Measurements from ENCODE around the gene MRPL28. TPM values are rescaled to one million over a fixed set of nuclear protein-coding genes. Genes with fewer than 3 reads are reported as not detected.
"Not testable (repeated sequence)": the region's sequence is repeated elsewhere in the genome, so short reads cannot be mapped to it uniquely, and the experiment has no call there.

The MRPL28 gene
- polyA plus RNA-seq, 3 donors, result 68.6 to 88.5 (median 88.1) TPM

- Histone ChIP-seq H3K4me3 (replicated peaks in 1 of 3; ENCODE audit: low read depth in 2 of 3, low read length in 3 of 3) (no peak overlapping the region), H4K20me1 (ENCODE audit: insufficient read depth, low read length) (peaks cover 81% of the 10 kb centered on the region), H3K9me3 (replicated peaks in 1 of 2; ENCODE audit: control insufficient read depth in 1 of 2, insufficient read depth in 1 of 2, low read length in 2 of 2) (no peaks in the 10 kb centered on the region), H3K27me3 (ENCODE audit: control insufficient read depth in 2 of 2, insufficient read depth in 2 of 2, low read length in 2 of 2) (no peaks in the 10 kb centered on the region), H3K9ac (ENCODE audit: insufficient read depth, low read length, poor library complexity, severe bottlenecking) (no peak overlapping the region), H3K79me2 (ENCODE audit: insufficient read depth, low read length) (peaks cover 98% of the 10 kb centered on the region), H3K27ac (ENCODE audit: low read depth in 1 of 2, low read length in 2 of 2) (no peak overlapping the region), H3K36me3 (replicated peaks in 1 of 2; ENCODE audit: control insufficient read depth in 1 of 2, insufficient read depth in 2 of 2, low read length in 2 of 2) (peaks cover 32 to 56% of the 10 kb centered on the region in 2 donors), H3K4me1 (ENCODE audit: control insufficient read depth in 1 of 2, insufficient read depth in 2 of 2, low read length in 2 of 2) (peaks cover 4 to 25% of the 10 kb centered on the region in 2 donors), H3K4me2 (replicated peaks; ENCODE audit: extremely low read depth, low read length, poor library complexity, severe bottlenecking) (no peak overlapping the region), H2AFZ (ENCODE audit: insufficient read depth, low read depth, low read length, poor library complexity, severe bottlenecking) (no peak overlapping the region)
- 98% methylated on average over 9 of the region's 11 CpGs for WGBS (ENCODE audit: insufficient coverage)
- Mint-ChIP-seq H3K4me3 (no peak overlapping the region), H3K27ac (peak overlapping the region in 3 of 7 donors; percentile 46 to 83 (median 53)), H3K36me3 (peaks cover 49 to 77% of the 10 kb centered on the region in 2 donors), H3K4me1 (peaks cover 48% of the 10 kb centered on the region), H3K27me3 (ENCODE audit: low read depth in 3 of 3) (peaks cover 0 to 1% (median 0%) of the 10 kb centered on the region in 3 donors), H3K9me3 (peaks cover 0 to 3% (median 0%) of the 10 kb centered on the region in 7 donors)
- no peak for TF ChIP-seq CTCF (IDR thresholded peaks at IDR 0.05)
- no peak for DNase-seq
- intact Hi-C loops (cut with micrococcal nuclease), result loop anchor here in 1 of 2 donors (5.0 kb wide), 1 partner anchor 33 kb away; no protein-coding TSS in a partner anchor
Observed at GRCh38 chr16:345772-346171, 24.6 kb downstream of the MRPL28 start.

GRCh38 chr16:342455-343213 lies 27.7 kb downstream of the MRPL28 start:
- H3K4me3 ChIP-seq (replicated peaks in 1 of 3; ENCODE audit: low read depth in 2 of 3, low read length in 3 of 3), result no peak overlapping the region
- DNase-seq, result no peak
- Mint-ChIP-seq H3K4me3 (no peak overlapping the region), H3K9me3 (peaks cover 0 to 3% (median 0%) of the 10 kb centered on the region in 7 donors), H3K36me3 (peaks cover 40 to 60% of the 10 kb centered on the region in 2 donors), H3K27me3 (ENCODE audit: low read depth in 3 of 3) (peaks cover 0 to 1% (median 0%) of the 10 kb centered on the region in 3 donors), H3K27ac (peak overlapping the region in 5 of 7 donors; percentile 37 to 77 (median 60)), H3K4me1 (peaks cover 53% of the 10 kb centered on the region)
- no peak overlapping the region for H3K27ac ChIP-seq (ENCODE audit: low read depth in 1 of 2, low read length in 2 of 2)
- H3K27me3 ChIP-seq (ENCODE audit: control insufficient read depth in 2 of 2, insufficient read depth in 2 of 2, low read length in 2 of 2), result no peaks in the 10 kb centered on the region
- peaks cover 34 to 48% of the 10 kb centered on the region in 2 donors for H3K4me1 ChIP-seq (ENCODE audit: control insufficient read depth in 1 of 2, insufficient read depth in 2 of 2, low read length in 2 of 2)
- peaks cover 99% of the 10 kb centered on the region for H3K79me2 ChIP-seq (ENCODE audit: insufficient read depth, low read length)
- TF ChIP-seq CTCF (IDR thresholded peaks at IDR 0.05), result no peak
- H4K20me1 ChIP-seq (ENCODE audit: insufficient read depth, low read length), result peaks cover 77% of the 10 kb centered on the region
- intact Hi-C loops (cut with micrococcal nuclease), result no loop called here
- no peaks in the 10 kb centered on the region for H3K9me3 ChIP-seq (replicated peaks in 1 of 2; ENCODE audit: control insufficient read depth in 1 of 2, insufficient read depth in 1 of 2, low read length in 2 of 2)
- 86% methylated on average over 16 of the region's 18 CpGs for WGBS (ENCODE audit: insufficient coverage)
- H3K4me2 ChIP-seq (replicated peaks; ENCODE audit: extremely low read depth, low read length, poor library complexity, severe bottlenecking), result no peak overlapping the region
- no peak overlapping the region for H2AFZ ChIP-seq (ENCODE audit: insufficient read depth, low read depth, low read length, poor library complexity, severe bottlenecking)
- H3K9ac ChIP-seq (ENCODE audit: insufficient read depth, low read length, poor library complexity, severe bottlenecking), result no peak overlapping the region
- peaks cover 30 to 53% of the 10 kb centered on the region in 2 donors for H3K36me3 ChIP-seq (replicated peaks in 1 of 2; ENCODE audit: control insufficient read depth in 1 of 2, insufficient read depth in 2 of 2, low read length in 2 of 2)

- H3K27ac Mint-ChIP-seq, result peak overlapping the region in 5 of 7 donors; percentile 8 to 84 (median 72)
- Histone ChIP-seq H3K79me2 (ENCODE audit: insufficient read depth, low read length) (peaks cover 99% of the 10 kb centered on the region), H3K4me1 (ENCODE audit: control insufficient read depth in 1 of 2, insufficient read depth in 2 of 2, low read length in 2 of 2) (peaks cover 39 to 54% of the 10 kb centered on the region in 2 donors), H4K20me1 (ENCODE audit: insufficient read depth, low read length) (peaks cover 75% of the 10 kb centered on the region), H3K36me3 (replicated peaks in 1 of 2; ENCODE audit: control insufficient read depth in 1 of 2, insufficient read depth in 2 of 2, low read length in 2 of 2) (peaks cover 27 to 46% of the 10 kb centered on the region in 2 donors)
- H3K4me3 ChIP-seq (replicated peaks in 1 of 3; ENCODE audit: low read depth in 2 of 3, low read length in 3 of 3); H3K9me3 Mint-ChIP-seq; H3K27me3 Mint-ChIP-seq (ENCODE audit: low read depth in 3 of 3); H3K9me3 ChIP-seq (replicated peaks in 1 of 2; ENCODE audit: control insufficient read depth in 1 of 2, insufficient read depth in 1 of 2, low read length in 2 of 2); intact Hi-C loops (cut with micrococcal nuclease); H3K9ac ChIP-seq (ENCODE audit: insufficient read depth, low read length, poor library complexity, severe bottlenecking); H3K4me3 Mint-ChIP-seq; H3K4me2 ChIP-seq (replicated peaks; ENCODE audit: extremely low read depth, low read length, poor library complexity, severe bottlenecking); DNase-seq; H3K27me3 ChIP-seq (ENCODE audit: control insufficient read depth in 2 of 2, insufficient read depth in 2 of 2, low read length in 2 of 2); H2AFZ ChIP-seq (ENCODE audit: insufficient read depth, low read depth, low read length, poor library complexity, severe bottlenecking); H3K27ac ChIP-seq (ENCODE audit: low read depth in 1 of 2, low read length in 2 of 2): not testable (repeated sequence)
- WGBS (ENCODE audit: insufficient coverage), result 33% methylated on average over 7 of the region's 13 CpGs
- peaks cover 56% of the 10 kb centered on the region for H3K4me1 Mint-ChIP-seq
- peaks cover 38 to 53% of the 10 kb centered on the region in 2 donors for H3K36me3 Mint-ChIP-seq
Observed at GRCh38 chr16:341974-342336, 28.4 kb downstream of the MRPL28 start.

Measured in CD14-positive monocyte (primary cell).